ENCODE data around the gene ATG7. TPM values are rescaled to one million over a fixed set of nuclear protein-coding genes. Genes with fewer than 3 reads are reported as not detected.
A peak's percentile ranks its signal among the peaks of the same experiment; 100 is the strongest.

ATG7 gene
- total and polyA plus RNA-seq, 2 donors from 2014 or later: 15.3 to 54.9 TPM

DNA sequence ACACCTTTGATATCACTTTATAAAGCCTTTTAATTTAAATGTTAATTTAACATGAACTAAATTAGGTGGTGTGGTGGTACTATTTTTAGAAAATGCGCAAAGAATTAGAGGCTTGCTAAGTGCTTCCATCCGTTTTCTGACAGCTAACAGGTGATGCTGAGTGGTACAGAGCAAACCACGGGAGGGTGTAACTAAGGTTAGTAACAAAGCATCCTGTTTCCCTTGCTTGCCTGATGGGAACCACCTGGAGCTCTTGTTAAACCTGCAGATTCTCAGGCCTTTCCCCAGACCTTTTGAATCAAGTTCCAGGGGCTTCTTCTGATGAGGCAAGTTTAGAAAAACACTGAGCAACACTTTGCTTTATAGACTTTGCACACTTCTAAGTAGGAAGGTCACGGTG is 101.0 kb downstream of the ATG7 start:
- H3K9ac ChIP-seq (ENCODE audit: low read length in 3 of 3): no peak overlapping the region
- TF ChIP-seq, protein P1, sequence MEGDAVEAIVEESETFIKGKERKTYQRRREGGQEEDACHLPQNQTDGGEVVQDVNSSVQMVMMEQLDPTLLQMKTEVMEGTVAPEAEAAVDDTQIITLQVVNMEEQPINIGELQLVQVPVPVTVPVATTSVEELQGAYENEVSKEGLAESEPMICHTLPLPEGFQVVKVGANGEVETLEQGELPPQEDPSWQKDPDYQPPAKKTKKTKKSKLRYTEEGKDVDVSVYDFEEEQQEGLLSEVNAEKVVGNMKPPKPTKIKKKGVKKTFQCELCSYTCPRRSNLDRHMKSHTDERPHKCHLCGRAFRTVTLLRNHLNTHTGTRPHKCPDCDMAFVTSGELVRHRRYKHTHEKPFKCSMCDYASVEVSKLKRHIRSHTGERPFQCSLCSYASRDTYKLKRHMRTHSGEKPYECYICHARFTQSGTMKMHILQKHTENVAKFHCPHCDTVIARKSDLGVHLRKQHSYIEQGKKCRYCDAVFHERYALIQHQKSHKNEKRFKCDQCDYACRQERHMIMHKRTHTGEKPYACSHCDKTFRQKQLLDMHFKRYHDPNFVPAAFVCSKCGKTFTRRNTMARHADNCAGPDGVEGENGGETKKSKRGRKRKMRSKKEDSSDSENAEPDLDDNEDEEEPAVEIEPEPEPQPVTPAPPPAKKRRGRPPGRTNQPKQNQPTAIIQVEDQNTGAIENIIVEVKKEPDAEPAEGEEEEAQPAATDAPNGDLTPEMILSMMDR (IDR thresholded peaks at IDR 0.05; ENCODE audit: borderline replicate concordance, extremely low read depth, insufficient read depth): no peak
- intact Hi-C loops (cut with DNase I): loop anchor here (10.0 kb wide), 1 partner anchor 452 kb away; no protein-coding TSS in a partner anchor

DNA sequence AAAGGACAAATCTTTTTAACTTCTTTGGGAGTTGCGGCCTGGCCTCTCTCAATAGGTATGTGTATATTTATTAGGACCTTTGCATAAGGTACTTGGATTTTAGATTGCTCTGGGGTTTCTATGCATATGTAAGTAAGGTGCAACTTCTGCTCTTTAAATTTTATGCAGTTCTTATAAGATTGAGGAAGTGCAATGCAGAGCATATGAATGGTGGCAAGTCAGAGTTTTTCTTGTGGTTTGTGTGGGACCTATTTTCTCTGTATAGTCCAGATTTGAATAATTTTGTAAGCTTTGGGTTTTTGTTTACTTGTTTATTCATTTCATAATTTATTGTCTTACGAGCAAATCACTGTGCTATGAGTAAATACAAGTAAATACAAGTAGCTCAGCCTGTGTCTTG is 101.5 kb downstream of the ATG7 start:
- Histone ChIP-seq H3K9ac (ENCODE audit: low read length in 3 of 3) (no peak overlapping the region), H3K27ac (ENCODE audit: low read depth in 2 of 2, low read length in 2 of 2) (no peak overlapping the region), H3K27me3 (ENCODE audit: control insufficient read depth, insufficient read depth, low read length) (no peaks in the 10 kb centered on the region), H3K36me3 (ENCODE audit: control insufficient read depth in 2 of 3, insufficient read depth in 3 of 3, low read length in 3 of 3) (no peaks in the 10 kb centered on the region), H3K4me1 (ENCODE audit: control insufficient read depth in 2 of 3, insufficient read depth in 2 of 3, low read depth in 1 of 3, low read length in 3 of 3) (peaks cover 0 to 5% (median 0%) of the 10 kb centered on the region in 3 donors), H3K9me3 (ENCODE audit: control insufficient read depth in 2 of 3, insufficient read depth in 1 of 3, low read length in 3 of 3) (no peaks in the 10 kb centered on the region), H3K4me3 (ENCODE audit: low read length in 3 of 3) (no peak overlapping the region)
- DNase-seq (no peak), FAIRE-seq (no peak)
- intact Hi-C loops (cut with DNase I): loop anchor here (10.0 kb wide), 1 partner anchor 451 kb away; no protein-coding TSS in a partner anchor
- TF ChIP-seq, protein P1 (IDR thresholded peaks at IDR 0.05; ENCODE audit: borderline replicate concordance, extremely low read depth, insufficient read depth): no peak

More for the DNA sequence above, 101.0 kb downstream of the ATG7 start:
- H3K4me1 ChIP-seq (ENCODE audit: control insufficient read depth in 2 of 3, insufficient read depth in 2 of 3, low read depth in 1 of 3, low read length in 3 of 3): peaks cover 0 to 6% (median 0%) of the 10 kb centered on the region in 3 donors
- no peaks in the 10 kb centered on the region for H3K36me3 ChIP-seq (ENCODE audit: control insufficient read depth in 2 of 3, insufficient read depth in 3 of 3, low read length in 3 of 3)
- no peaks in the 10 kb centered on the region for H3K27me3 ChIP-seq (ENCODE audit: control insufficient read depth, insufficient read depth, low read length)
- no peaks in the 10 kb centered on the region for H3K9me3 ChIP-seq (ENCODE audit: control insufficient read depth in 2 of 3, insufficient read depth in 1 of 3, low read length in 3 of 3)
- H3K4me3 ChIP-seq (ENCODE audit: low read length in 3 of 3): no peak overlapping the region
- no peak overlapping the region for H3K27ac ChIP-seq (ENCODE audit: low read depth in 2 of 2, low read length in 2 of 2)
- FAIRE-seq (no peak), DNase-seq (peak in 3 of 5 donors; percentile 51 to 74 (median 69))

DNA sequence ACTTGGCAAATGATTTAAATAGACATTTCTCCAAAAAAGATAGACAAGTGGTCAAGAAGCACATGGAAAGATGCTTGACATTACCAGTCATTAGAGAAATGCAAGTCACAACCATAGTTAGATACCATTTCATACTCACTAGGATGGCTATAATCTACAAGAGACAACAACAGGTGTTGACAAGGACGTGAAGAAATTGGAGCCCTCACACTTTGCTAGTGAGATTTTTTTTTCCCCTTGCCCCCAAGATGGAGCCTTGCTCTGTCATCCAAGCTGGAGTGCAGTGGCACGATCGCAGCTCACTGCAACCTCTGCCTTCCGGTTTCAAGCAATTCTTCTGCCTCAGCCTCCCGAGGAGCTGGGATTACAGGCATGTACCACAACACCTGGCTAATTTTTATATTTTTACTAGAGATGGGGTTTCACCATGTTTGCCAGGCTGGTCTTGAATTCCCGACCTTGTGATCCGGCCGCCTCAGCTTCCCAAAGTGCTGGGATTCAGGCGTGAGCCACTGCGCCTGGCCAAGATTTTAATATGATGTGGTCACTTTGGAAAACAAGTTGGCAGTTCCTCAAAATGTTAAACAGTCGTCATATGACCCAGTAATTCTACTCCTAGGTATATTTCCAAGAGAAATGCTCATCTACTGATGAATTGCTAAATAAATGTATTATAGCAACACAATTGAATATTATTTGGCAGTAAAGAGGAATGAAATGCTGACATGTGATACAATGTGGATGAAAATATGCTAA is 103.3 kb downstream of the ATG7 start:
- FAIRE-seq: no peak
- Histone ChIP-seq H3K27ac (ENCODE audit: low read depth in 2 of 2, low read length in 2 of 2) (no peak overlapping the region), H3K27me3 (ENCODE audit: control insufficient read depth, insufficient read depth, low read length) (no peaks in the 10 kb centered on the region), H3K36me3 (ENCODE audit: control insufficient read depth in 2 of 3, insufficient read depth in 3 of 3, low read length in 3 of 3) (no peaks in the 10 kb centered on the region), H3K9me3 (ENCODE audit: control insufficient read depth in 2 of 3, insufficient read depth in 1 of 3, low read length in 3 of 3) (no peaks in the 10 kb centered on the region), H3K4me3 (ENCODE audit: low read length in 3 of 3) (no peak overlapping the region), H3K4me1 (ENCODE audit: control insufficient read depth in 2 of 3, insufficient read depth in 2 of 3, low read depth in 1 of 3, low read length in 3 of 3) (peaks cover 0 to 6% (median 2%) of the 10 kb centered on the region in 3 donors), H3K9ac (ENCODE audit: low read length in 3 of 3) (no peak overlapping the region)
- TF ChIP-seq, protein P1 (IDR thresholded peaks at IDR 0.05; ENCODE audit: borderline replicate concordance, extremely low read depth, insufficient read depth): no peak
- intact Hi-C loops (cut with DNase I): loop anchor here (10.0 kb wide), 1 partner anchor 449 kb away; no protein-coding TSS in a partner anchor
- no peak for DNase-seq

All from kidney (tissue), 14 donors.